Stomach (tissue), 4 donors: ENCODE results near the gene SMTNL2.

Experiments
- POLR2AphosphoS5 ChIP-seq, 3 donors: sonication (generic); formaldehyde crosslinking; IDR thresholded peaks; one replicate each; pipeline ENCODE4 v1.6.1; 2016; ENCODE audit warnings: antibody characterized with exemption in 3 of 3
- TF ChIP-seq, protein P1 (sequence below), 7 experiments: fragments of 450-650 bp in 4 of 7; fragments of 200-600 bp in 3 of 7; sonication (generic) in 3 of 7; IDR thresholded peaks; one replicate each; pipeline ENCODE4 v1.5.1; 2016 to 2019; ENCODE audit warnings: antibody characterized with exemption in 7 of 7, control low read depth in 2 of 7, mild to moderate bottlenecking in 1 of 7

DNA sequence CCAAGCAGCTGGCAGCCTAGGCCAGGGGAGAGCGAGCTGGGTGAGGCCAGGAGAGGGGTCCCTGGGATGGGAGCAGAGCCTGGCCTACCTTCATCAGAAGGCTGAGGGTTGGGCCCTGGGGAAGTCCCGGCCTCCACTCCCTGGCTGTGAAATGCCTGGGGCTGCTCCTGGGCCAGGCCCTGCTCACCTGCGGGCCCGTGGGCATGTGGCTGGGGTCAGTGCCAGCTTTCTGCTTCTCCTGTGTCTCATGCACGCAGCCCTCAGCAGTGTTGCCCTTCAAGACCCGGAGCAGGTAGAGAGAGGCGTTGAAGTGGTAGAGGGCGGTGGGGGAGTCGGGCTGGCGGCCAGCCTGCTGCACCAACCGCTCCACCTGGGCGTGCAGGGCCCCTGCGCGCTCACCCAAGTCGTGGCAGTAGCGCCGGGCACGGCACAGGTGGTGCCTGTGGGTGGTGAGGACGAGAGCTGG, 41.6 kb upstream of the SMTNL2 start:
- TF ChIP-seq, protein P1, sequence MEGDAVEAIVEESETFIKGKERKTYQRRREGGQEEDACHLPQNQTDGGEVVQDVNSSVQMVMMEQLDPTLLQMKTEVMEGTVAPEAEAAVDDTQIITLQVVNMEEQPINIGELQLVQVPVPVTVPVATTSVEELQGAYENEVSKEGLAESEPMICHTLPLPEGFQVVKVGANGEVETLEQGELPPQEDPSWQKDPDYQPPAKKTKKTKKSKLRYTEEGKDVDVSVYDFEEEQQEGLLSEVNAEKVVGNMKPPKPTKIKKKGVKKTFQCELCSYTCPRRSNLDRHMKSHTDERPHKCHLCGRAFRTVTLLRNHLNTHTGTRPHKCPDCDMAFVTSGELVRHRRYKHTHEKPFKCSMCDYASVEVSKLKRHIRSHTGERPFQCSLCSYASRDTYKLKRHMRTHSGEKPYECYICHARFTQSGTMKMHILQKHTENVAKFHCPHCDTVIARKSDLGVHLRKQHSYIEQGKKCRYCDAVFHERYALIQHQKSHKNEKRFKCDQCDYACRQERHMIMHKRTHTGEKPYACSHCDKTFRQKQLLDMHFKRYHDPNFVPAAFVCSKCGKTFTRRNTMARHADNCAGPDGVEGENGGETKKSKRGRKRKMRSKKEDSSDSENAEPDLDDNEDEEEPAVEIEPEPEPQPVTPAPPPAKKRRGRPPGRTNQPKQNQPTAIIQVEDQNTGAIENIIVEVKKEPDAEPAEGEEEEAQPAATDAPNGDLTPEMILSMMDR (IDR thresholded peaks at IDR 0.05): no peak
- TF ChIP-seq POLR2AphosphoS5 (IDR thresholded peaks at IDR 0.05): no peak
